Lower lobe of right lung (tissue), 2 donors: ENCODE measurements around the gene RAB8A. TPM values are rescaled to one million over a fixed set of nuclear protein-coding genes. Genes with fewer than 3 reads are reported as not detected.
"Not testable (repeated sequence)": the region's sequence is repeated elsewhere in the genome, so short reads cannot be mapped to it uniquely, and the experiment has no call there.

Source experiments
- ATAC-seq, 2 donors: fragments of 200-7000 bp; cut with Tn5 transposase; one replicate each; pipeline ENCODE4 v1.9.1; 2020 to 2022; ENCODE audit warnings: mild to moderate bottlenecking in 2 of 2, moderate library complexity in 2 of 2
- DNase-seq: peaks from one replicate; pipeline ENCODE4 v3.0.0-alpha.2; 2020
- H3K27ac ChIP-seq: fragments of 200-600 bp; one replicate; pipeline ENCODE4 v1.8.0; 2022
- H3K27me3 ChIP-seq: fragments of 200-600 bp; one replicate; pipeline ENCODE4 v1.8.0; 2022; ENCODE audit warnings: low read depth
- H3K36me3 ChIP-seq: fragments of 200-600 bp; one replicate; pipeline ENCODE4 v1.8.0; 2022; ENCODE audit warnings: mild to moderate bottlenecking
- H3K4me1 ChIP-seq: fragments of 200-600 bp; one replicate; pipeline ENCODE4 v1.8.0; 2022
- H3K4me3 ChIP-seq: fragments of 200-600 bp; one replicate; pipeline ENCODE4 v1.8.0; 2022; ENCODE audit warnings: mild to moderate bottlenecking
- H3K9me3 ChIP-seq: fragments of 200-600 bp; one replicate; pipeline ENCODE4 v1.8.0; 2022
- CTCF ChIP-seq: fragments of 200-600 bp; IDR thresholded peaks from one replicate; pipeline ENCODE4 v1.8.0; 2022; ENCODE audit warnings: antibody characterized with exemption, mild to moderate bottlenecking
- intact Hi-C: fragments of 100-400 bp; cut with DNase I; formaldehyde crosslinking; loops from one replicate; pipeline ENCODE4 v1.11.0; 2022
- total RNA-seq: library from RNA; stranded (reverse); fragmentation: NEBNext Ultra II Directional; extraction: Animal tissue kit (Norgen Biotek cat#: 25700); gene quantifications from one replicate; pipeline ENCODE4 v1.2.1, GENCODE V29; 2021
- donor health status: DM: no; HTN: yes; CAD: no; lungs with severe emphysema.

The RAB8A gene
- total RNA-seq, 1 donor from 2014 or later = 110 TPM

GRCh38 chr19:16076958-16077611 lies 34.6 kb upstream of the RAB8A start:
- H3K4me1 ChIP-seq = peaks cover 64% of the 10 kb centered on the region
- H3K36me3 ChIP-seq = peaks cover 18% of the 10 kb centered on the region
- DNase-seq (peak; percentile 81), ATAC-seq (peak; percentile 15 to 35)
- H3K27ac ChIP-seq = peak overlapping the region; percentile 100
- intact Hi-C loops = no loop called here
- H3K27me3 ChIP-seq = no peaks in the 10 kb centered on the region
- H3K4me3 ChIP-seq = peak overlapping the region; percentile 90
- no peak for TF ChIP-seq CTCF
- H3K9me3 ChIP-seq = no peaks in the 10 kb centered on the region

GRCh38 chr19:16077984-16078758 lies 33.5 kb upstream of the RAB8A start:
- H3K36me3 ChIP-seq = peaks cover 29% of the 10 kb centered on the region
- no peaks in the 10 kb centered on the region for H3K9me3 ChIP-seq
- H3K4me3 ChIP-seq = peak overlapping the region; percentile 90
- intact Hi-C loops = no loop called here
- H3K27me3 ChIP-seq = no peaks in the 10 kb centered on the region
- TF ChIP-seq CTCF = no peak
- ATAC-seq (no peak), DNase-seq (peak; percentile 36)
- H3K4me1 ChIP-seq = peaks cover 72% of the 10 kb centered on the region
- peak overlapping the region; percentile 100 for H3K27ac ChIP-seq

- Histone ChIP-seq H3K4me1 (peaks cover 74% of the 10 kb centered on the region), H3K36me3 (peaks cover 37% of the 10 kb centered on the region), H3K27ac (peak overlapping the region; percentile 100), H3K9me3 (no peaks in the 10 kb centered on the region), H3K4me3 (peak overlapping the region; percentile 90), H3K27me3 (no peaks in the 10 kb centered on the region)
- DNase-seq (peak; percentile 66), ATAC-seq (peak; percentile 34 to 40)
- intact Hi-C loops = no loop called here
- no peak for TF ChIP-seq CTCF
These were observed 32.7 kb upstream of the RAB8A start for GRCh38 chr19:16078759-16079707.

GRCh38 chr19:16084067-16084685 lies 27.5 kb upstream of the RAB8A start:
- Histone ChIP-seq H3K27me3 (no peaks in the 10 kb centered on the region), H3K4me3 (no peak overlapping the region), H3K4me1 (peaks cover 98% of the 10 kb centered on the region), H3K27ac (peak overlapping the region; percentile 54), H3K36me3 (peaks cover 89% of the 10 kb centered on the region), H3K9me3 (no peaks in the 10 kb centered on the region)
- ATAC-seq = no peak
- DNase-seq = no peak
- intact Hi-C loops = no loop called here
- no peak for TF ChIP-seq CTCF

- Histone ChIP-seq H3K36me3 (peaks cover 98% of the 10 kb centered on the region), H3K9me3 (no peaks in the 10 kb centered on the region), H3K27me3 (no peaks in the 10 kb centered on the region), H3K27ac (peak overlapping the region; percentile 54), H3K4me1 (peaks cover 94% of the 10 kb centered on the region), H3K4me3 (no peak overlapping the region)
- intact Hi-C loops = no loop called here
- TF ChIP-seq CTCF = no peak
- ATAC-seq = peak; percentile 20 to 27
- DNase-seq = peak; percentile 72
These were observed 26.6 kb upstream of the RAB8A start for GRCh38 chr19:16085115-16085514.

GRCh38 chr19:16087404-16087803 lies 24.3 kb upstream of the RAB8A start:
- DNase-seq, ATAC-seq, H3K9me3 ChIP-seq, H3K4me3 ChIP-seq, H3K27me3 ChIP-seq, intact Hi-C loops: not testable (repeated sequence)
- peak overlapping the region; percentile 75 for H3K27ac ChIP-seq
- H3K4me1 ChIP-seq = peaks cover 71% of the 10 kb centered on the region
- H3K36me3 ChIP-seq = peaks cover 100% of the 10 kb centered on the region
